HepG2 (cell line): ENCODE data around the gene PCSK5. TPM values are rescaled to one million over a fixed set of nuclear protein-coding genes. Genes with fewer than 3 reads are reported as not detected.

Source experiments
- ATAC-seq: fragments of 200-7000 bp; cut with Tn5 transposase; 3 replicates; pipeline ENCODE4 v1.9.1; 2020; ENCODE audit warnings: mild to moderate bottlenecking, moderate library complexity
- BruUV-seq: library from RNA; stranded (reverse); fragments of 400-500 nt; replicated peaks from 2 replicates; lab custom pipeline; 2021; lab: Mats Ljungman, UMichigan
- CTCF ChIA-PET: fragments of 300-600 bp; formaldehyde crosslinking; extraction: SDS; loops from one replicate; lab custom pipeline; 2021; ENCODE audit warnings: low total read pairs, inconsistent platforms, low intra/inter-chr PET ratio; lab: Yijun Ruan, JAX
- POLR2A ChIA-PET: fragments of 350-600 bp; sonication (Branson Sonifier 250); formaldehyde crosslinking; loops from one replicate; lab custom pipeline; 2020; ENCODE audit warnings: antibody characterized with exemption, inconsistent platforms; lab: Yijun Ruan, JAX
- DNase-seq: peaks from one replicate; pipeline ENCODE4 v3.0.0-alpha.2; 2015; ENCODE audit warnings: low spot score
- FAIRE-seq: peaks from 3 replicates; lab custom pipeline; 2011; peaks lifted over from hg19 to GRCh38; lab: Jason Lieb, UNC
- H2AFZ ChIP-seq: one replicate; pipeline ENCODE4 v1.6.1; 2011; ENCODE audit warnings: low read length, inconsistent platforms
- H3K27ac ChIP-seq: fragments of 300-600 bp; 3 replicates; pipeline ENCODE4 v1.8.0; 2011; ENCODE audit warnings: mixed run types, mild to moderate bottlenecking, mixed read lengths, low read length, inconsistent platforms; ENCODE audit not compliant: insufficient read depth; ENCODE audit errors: extremely low read length
- H3K27me3 ChIP-seq, 2 experiments: fragments of 200-600 bp in 1 of 2; 2 replicates in 1 of 2; 3 replicates in 1 of 2; pipeline versions ENCODE4 v1.6.0 to v1.8.0; 2011; ENCODE audit warnings: low read length in 2 of 2, mild to moderate bottlenecking in 2 of 2, moderate library complexity in 2 of 2, inconsistent platforms in 1 of 2; ENCODE audit not compliant: insufficient read depth in 2 of 2, control insufficient read depth in 1 of 2
- H3K36me3 ChIP-seq, 2 experiments: fragments of 200-600 bp in 1 of 2; replicated peaks in 1 of 2; 2 replicates in 1 of 2; 3 replicates in 1 of 2; pipeline versions ENCODE4 v1.5.1 to v1.8.0; 2011; ENCODE audit warnings: low read length in 2 of 2, inconsistent platforms in 1 of 2; ENCODE audit not compliant: insufficient read depth in 2 of 2, control insufficient read depth in 1 of 2
- H3K4me1 ChIP-seq: 2 replicates; pipeline ENCODE4 v1.5.1; 2012; ENCODE audit warnings: low read length, inconsistent platforms; ENCODE audit not compliant: insufficient read depth
- H3K4me2 ChIP-seq: 2 replicates; pipeline ENCODE4 v1.6.0; 2011; ENCODE audit warnings: low read depth, low read length, inconsistent platforms
- H3K4me3 ChIP-seq, 3 experiments: fragments of 200-600 bp in 1 of 3; sonication (generic), shearing (Covaris generic) in 1 of 3; replicated peaks in 1 of 3; 2 replicates each; pipeline ENCODE4 v1.5.1; 2011 to 2016; ENCODE audit warnings: low read length in 3 of 3, inconsistent platforms in 2 of 3, low read depth in 2 of 3, mild to moderate bottlenecking in 2 of 3, control low read depth in 1 of 3, mixed read lengths in 1 of 3; ENCODE audit not compliant: insufficient read depth in 1 of 3
- H3K79me2 ChIP-seq: one replicate; pipeline ENCODE4 v1.6.1; 2011; ENCODE audit warnings: low read length, inconsistent platforms; ENCODE audit not compliant: insufficient read depth
- H3K9ac ChIP-seq: 2 replicates; pipeline ENCODE4 v1.6.0; 2011; ENCODE audit warnings: mild to moderate bottlenecking, low read depth, low read length, inconsistent platforms; ENCODE audit not compliant: insufficient read depth
- H3K9me3 ChIP-seq: 2 replicates; pipeline ENCODE4 v1.5.1; 2012; ENCODE audit warnings: mild to moderate bottlenecking, low read length
- H4K20me1 ChIP-seq: 2 replicates; pipeline ENCODE4 v1.6.0; 2011; ENCODE audit warnings: inconsistent platforms, mild to moderate bottlenecking, low read length, moderate library complexity; ENCODE audit not compliant: insufficient read depth
- AGO2 ChIP-seq: fragments of 200-400 bp; formaldehyde crosslinking; optimal IDR thresholded peaks from 2 replicates; pipeline ENCODE3; 2017; ENCODE audit warnings: mild to moderate bottlenecking, low read depth, low read length, moderate library complexity
- AHR ChIP-seq: IDR thresholded peaks from 2 replicates; pipeline ENCODE4 v1.6.1; 2018; ENCODE audit warnings: missing genetic modification reagents, missing compliant biosample characterization
- HOXA3 ChIP-seq: sonication (generic); formaldehyde crosslinking; IDR thresholded peaks from 2 replicates; pipeline ENCODE4 v1.5.0; 2020; ENCODE audit warnings: missing genetic modification reagents
- NBN ChIP-seq: fragments of 450-650 bp; conservative IDR thresholded peaks from 2 replicates; pipeline ENCODE4 v1.6.1; 2017
- RFXAP ChIP-seq: sonication (generic); formaldehyde crosslinking; IDR thresholded peaks from 2 replicates; pipeline ENCODE4 v1.4.0; 2020; ENCODE audit warnings: missing genetic modification reagents, borderline replicate concordance
- SMYD3 ChIP-seq: sonication (generic); formaldehyde crosslinking; IDR thresholded peaks from 2 replicates; pipeline ENCODE4 v1.8.1; 2023; ENCODE audit warnings: mild to moderate bottlenecking, missing genetic modification reagents
- TAF15 ChIP-seq: fragments of 200-400 bp; formaldehyde crosslinking; IDR thresholded peaks from one replicate; pipeline ENCODE4 v1.6.1; 2018; ENCODE audit warnings: mild to moderate bottlenecking, low read depth, low read length; ENCODE audit not compliant: poor library complexity, severe bottlenecking
- THAP11 ChIP-seq: IDR thresholded peaks from 2 replicates; pipeline ENCODE4 v1.6.1; 2016; ENCODE audit warnings: missing biosample characterization, missing genetic modification reagents
- ZFP90 ChIP-seq: sonication (generic); formaldehyde crosslinking; IDR thresholded peaks from 2 replicates; pipeline ENCODE4 v1.8.0; 2022; ENCODE audit warnings: missing genetic modification reagents, mild to moderate bottlenecking, inconsistent platforms, borderline replicate concordance
- ZNF567 ChIP-seq: sonication (generic); formaldehyde crosslinking; IDR thresholded peaks from 2 replicates; pipeline ENCODE4 v1.8.1; 2023; ENCODE audit warnings: mild to moderate bottlenecking, missing genetic modification reagents, borderline replicate concordance
- WGBS: methylation state at CpG from one replicate; pipeline ENCODE4 v1.1.6; 2017; ENCODE audit warnings: low lambda C conversion rate; 5-methylcytosine and 5-hydroxymethylcytosine counted together
- in situ Hi-C: cut with HindIII; loops from 2 replicates; pipeline ENCODE4 v1.10.0; 2017; ENCODE audit warnings: low pct_unique_long_range_greater_than_20kb; ENCODE audit not compliant: extremely low pct_ligation_motif_present
- intact Hi-C: fragments of 100-400 bp; cut with micrococcal nuclease; formaldehyde crosslinking; loops from one replicate; pipeline ENCODE4 v1.10.0; 2022; ENCODE audit not compliant: unreplicated experiment
- polyA plus RNA-seq, 8 experiments: library from polyadenylated mRNA; depleted of rRNA in 3 of 8; stranded (reverse) in 7 of 8; unstranded in 1 of 8; fragments of >200 nt; fragmentation: Illumina TruSeq in 4 of 8; extraction: Trizol in 4 of 8; gene quantifications; 2 replicates each; pipeline versions ENCODE4 v1.2.1 to v1.2.3, GENCODE V29; 2011 to 2016; ENCODE audit warnings: low read depth in 4 of 8, missing spikeins in 1 of 8, mixed read lengths in 1 of 8; ENCODE audit not compliant: insufficient read depth in 1 of 8
- total RNA-seq, 5 experiments: library from RNA; depleted of rRNA; stranded (reverse); fragments of >200 nt; fragmentation: Illumina TruSeq; extraction: Trizol; gene quantifications; 2 replicates each; pipeline ENCODE4 v1.2.3, GENCODE V29; 2016; ENCODE audit warnings: low read depth in 1 of 5
- TF ChIP-seq, protein P1 (sequence below): sonication (generic); formaldehyde crosslinking; IDR thresholded peaks from 2 replicates; pipeline ENCODE4 v1.5.1; 2020; ENCODE audit warnings: mild to moderate bottlenecking, missing genetic modification reagents, borderline replicate concordance
- TF ChIP-seq, protein P2 (sequence below): IDR thresholded peaks from 2 replicates; pipeline ENCODE4 v1.6.1; 2016; ENCODE audit warnings: mild to moderate bottlenecking

Gene PCSK5
- total and polyA plus RNA-seq, 2 of the 13 experiments (the other 11 are each of a cell fraction or from before 2014, with no cell fraction given), result 0.55 to 0.66 TPM

DNA sequence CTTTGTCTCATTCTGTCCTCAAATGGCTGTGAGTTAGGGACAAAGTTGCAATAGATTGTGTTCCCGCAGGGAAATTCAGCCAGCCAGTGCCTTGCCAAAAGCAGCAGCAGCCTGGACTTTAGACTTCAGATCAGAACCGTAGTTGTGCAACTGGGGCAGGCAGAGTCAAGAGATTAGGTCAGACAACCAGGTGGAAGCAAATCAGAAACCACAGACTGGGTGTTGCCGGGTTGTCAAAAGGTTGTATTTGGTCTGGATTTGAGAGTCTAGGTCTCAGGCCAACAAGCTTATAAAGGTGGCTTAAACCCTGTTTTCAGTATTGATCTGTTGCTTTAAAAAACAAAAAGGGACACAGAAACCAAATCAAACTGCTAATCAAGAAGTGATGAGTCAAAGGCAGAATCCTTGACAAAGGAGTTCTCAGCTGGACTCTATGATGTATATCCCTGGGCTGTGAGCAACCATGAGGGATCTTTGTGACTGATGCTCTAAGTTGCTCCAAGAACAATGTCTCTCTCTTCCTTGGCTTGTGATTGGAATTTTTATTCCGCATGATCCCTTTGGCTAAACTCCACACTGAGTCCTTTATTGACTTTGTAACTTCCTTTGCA is 482.8 kb downstream of the PCSK5 start:
- peak; percentile 93 for DNase-seq
- ChIA-PET POLR2A (interaction anchor here (0.7 to 1.1 kb wide), 2 partner anchors 14 to 21 kb away, joined by 3 to 4 read pairs; partner anchors contain the start of gene RFK), CTCF (no interaction called here)
- in situ Hi-C loops (no loop called here), intact Hi-C loops (no loop called here)
- no TSS peak for BruUV-seq
- Histone ChIP-seq H3K9me3 (no peaks in the 10 kb centered on the region), H3K27me3 (no peaks in the 10 kb centered on the region), H3K36me3 (no peaks in the 10 kb centered on the region), H4K20me1 (no peaks in the 10 kb centered on the region), H2AFZ (no peak overlapping the region), H3K79me2 (no peaks in the 10 kb centered on the region), H3K4me2 (peak overlapping the region; percentile 55), H3K27ac (peak overlapping the region; percentile 57), H3K9ac (no peak overlapping the region), H3K4me1 (peaks cover 55% of the 10 kb centered on the region), H3K4me3 (no peak overlapping the region; a peak in 1 of 6 replicates)
- FAIRE-seq, result peak; percentile 98
- peak; percentile 95 for ATAC-seq
- 2% methylated on average over 4 of the region's 4 CpGs for WGBS
- TF ChIP-seq ZFP90 (CRISPR knock-in tag), result no peak
- TF ChIP-seq, protein P1, sequence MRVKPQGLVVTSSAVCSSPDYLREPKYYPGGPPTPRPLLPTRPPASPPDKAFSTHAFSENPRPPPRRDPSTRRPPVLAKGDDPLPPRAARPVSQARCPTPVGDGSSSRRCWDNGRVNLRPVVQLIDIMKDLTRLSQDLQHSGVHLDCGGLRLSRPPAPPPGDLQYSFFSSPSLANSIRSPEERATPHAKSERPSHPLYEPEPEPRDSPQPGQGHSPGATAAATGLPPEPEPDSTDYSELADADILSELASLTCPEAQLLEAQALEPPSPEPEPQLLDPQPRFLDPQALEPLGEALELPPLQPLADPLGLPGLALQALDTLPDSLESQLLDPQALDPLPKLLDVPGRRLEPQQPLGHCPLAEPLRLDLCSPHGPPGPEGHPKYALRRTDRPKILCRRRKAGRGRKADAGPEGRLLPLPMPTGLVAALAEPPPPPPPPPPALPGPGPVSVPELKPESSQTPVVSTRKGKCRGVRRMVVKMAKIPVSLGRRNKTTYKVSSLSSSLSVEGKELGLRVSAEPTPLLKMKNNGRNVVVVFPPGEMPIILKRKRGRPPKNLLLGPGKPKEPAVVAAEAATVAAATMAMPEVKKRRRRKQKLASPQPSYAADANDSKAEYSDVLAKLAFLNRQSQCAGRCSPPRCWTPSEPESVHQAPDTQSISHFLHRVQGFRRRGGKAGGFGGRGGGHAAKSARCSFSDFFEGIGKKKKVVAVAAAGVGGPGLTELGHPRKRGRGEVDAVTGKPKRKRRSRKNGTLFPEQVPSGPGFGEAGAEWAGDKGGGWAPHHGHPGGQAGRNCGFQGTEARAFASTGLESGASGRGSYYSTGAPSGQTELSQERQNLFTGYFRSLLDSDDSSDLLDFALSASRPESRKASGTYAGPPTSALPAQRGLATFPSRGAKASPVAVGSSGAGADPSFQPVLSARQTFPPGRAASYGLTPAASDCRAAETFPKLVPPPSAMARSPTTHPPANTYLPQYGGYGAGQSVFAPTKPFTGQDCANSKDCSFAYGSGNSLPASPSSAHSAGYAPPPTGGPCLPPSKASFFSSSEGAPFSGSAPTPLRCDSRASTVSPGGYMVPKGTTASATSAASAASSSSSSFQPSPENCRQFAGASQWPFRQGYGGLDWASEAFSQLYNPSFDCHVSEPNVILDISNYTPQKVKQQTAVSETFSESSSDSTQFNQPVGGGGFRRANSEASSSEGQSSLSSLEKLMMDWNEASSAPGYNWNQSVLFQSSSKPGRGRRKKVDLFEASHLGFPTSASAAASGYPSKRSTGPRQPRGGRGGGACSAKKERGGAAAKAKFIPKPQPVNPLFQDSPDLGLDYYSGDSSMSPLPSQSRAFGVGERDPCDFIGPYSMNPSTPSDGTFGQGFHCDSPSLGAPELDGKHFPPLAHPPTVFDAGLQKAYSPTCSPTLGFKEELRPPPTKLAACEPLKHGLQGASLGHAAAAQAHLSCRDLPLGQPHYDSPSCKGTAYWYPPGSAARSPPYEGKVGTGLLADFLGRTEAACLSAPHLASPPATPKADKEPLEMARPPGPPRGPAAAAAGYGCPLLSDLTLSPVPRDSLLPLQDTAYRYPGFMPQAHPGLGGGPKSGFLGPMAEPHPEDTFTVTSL, result peak; percentile 90; the same call in 1 of the 2 replicates
- 0 out of 2 replicates have a peak, but pooled peaks have one; percentile 52 for TF ChIP-seq ZNF567
- peak; percentile 95 for TF ChIP-seq RFXAP (CRISPR knock-in tag)
- peak; percentile 61; the same call in 1 of the 2 replicates for TF ChIP-seq THAP11 (CRISPR knock-in tag)
- TF ChIP-seq HOXA3 (CRISPR knock-in tag), result peak; percentile 81
- TF ChIP-seq, protein P2, sequence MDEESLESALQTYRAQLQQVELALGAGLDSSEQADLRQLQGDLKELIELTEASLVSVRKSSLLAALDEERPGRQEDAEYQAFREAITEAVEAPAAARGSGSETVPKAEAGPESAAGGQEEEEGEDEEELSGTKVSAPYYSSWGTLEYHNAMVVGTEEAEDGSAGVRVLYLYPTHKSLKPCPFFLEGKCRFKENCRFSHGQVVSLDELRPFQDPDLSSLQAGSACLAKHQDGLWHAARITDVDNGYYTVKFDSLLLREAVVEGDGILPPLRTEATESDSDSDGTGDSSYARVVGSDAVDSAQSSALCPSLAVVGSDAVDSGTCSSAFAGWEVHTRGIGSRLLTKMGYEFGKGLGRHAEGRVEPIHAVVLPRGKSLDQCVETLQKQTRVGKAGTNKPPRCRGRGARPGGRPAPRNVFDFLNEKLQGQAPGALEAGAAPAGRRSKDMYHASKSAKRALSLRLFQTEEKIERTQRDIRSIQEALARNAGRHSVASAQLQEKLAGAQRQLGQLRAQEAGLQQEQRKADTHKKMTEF, result peak; percentile 86; the same call in 1 of the 2 replicates
- no peak for TF ChIP-seq TAF15
- 0 out of 2 replicates have a peak, but pooled peaks have one; percentile 64 for TF ChIP-seq SMYD3 (CRISPR knock-in tag)
- no peak for TF ChIP-seq NBN
- TF ChIP-seq AGO2, result no peak
- TF ChIP-seq AHR (CRISPR knock-in tag), result no peak
